MCF 10A (cell line): ENCODE data around the gene DCTN3. TPM values are rescaled to one million over a fixed set of nuclear protein-coding genes. Genes with fewer than 3 reads are reported as not detected.

Experiments used
- BruUV-seq: library from RNA; stranded (reverse); fragments of 400-500 nt; replicated peaks from 2 replicates; lab custom pipeline; 2021; lab: Mats Ljungman, UMichigan
- CTCF ChIA-PET: fragments of 300-600 bp; sonication (Branson Sonifier 250); formaldehyde crosslinking; extraction: SDS; loops from one replicate; lab custom pipeline; 2021; ENCODE audit warnings: antibody characterized with exemption, inconsistent platforms; lab: Yijun Ruan, JAX
- POLR2A ChIA-PET: fragments of 300-600, 350-650 bp; sonication (Branson Sonifier 250); formaldehyde crosslinking; extraction: SDS; loops from one replicate; lab custom pipeline; 2020; ENCODE audit warnings: antibody characterized with exemption, inconsistent platforms; lab: Yijun Ruan, JAX
- DNase-seq: peaks from one replicate; pipeline ENCODE4 v3.0.0-alpha.2; 2018; ENCODE audit not compliant: unreplicated experiment
- H3K27ac Mint-ChIP-seq: one replicate; pipeline ENCODE4 v1.8.0; 2022; ENCODE audit warnings: mild to moderate bottlenecking, low read depth, mixed read lengths; ENCODE audit not compliant: unreplicated experiment
- H3K27me3 Mint-ChIP-seq: one replicate; pipeline ENCODE4 v1.8.0; 2022; ENCODE audit warnings: mixed read lengths; ENCODE audit not compliant: insufficient read depth, unreplicated experiment
- H3K36me3 Mint-ChIP-seq: one replicate; pipeline ENCODE4 v1.8.0; 2022; ENCODE audit warnings: mild to moderate bottlenecking, moderate library complexity, mixed read lengths; ENCODE audit not compliant: insufficient read depth, unreplicated experiment
- H3K4me1 Mint-ChIP-seq: one replicate; pipeline ENCODE4 v1.8.0; 2022; ENCODE audit warnings: mixed read lengths; ENCODE audit not compliant: insufficient read depth, unreplicated experiment
- H3K4me3 Mint-ChIP-seq: one replicate; pipeline ENCODE4 v1.8.0; 2022; ENCODE audit warnings: mild to moderate bottlenecking, moderate library complexity, mixed read lengths; ENCODE audit not compliant: unreplicated experiment
- H3K9me3 Mint-ChIP-seq: one replicate; pipeline ENCODE4 v1.8.0; 2022; ENCODE audit warnings: mixed read lengths; ENCODE audit not compliant: unreplicated experiment
- CTCF ChIP-seq: fragments of 200-600 bp; IDR thresholded peaks from one replicate; pipeline ENCODE4 v1.8.0; 2022; ENCODE audit warnings: antibody characterized with exemption, mild to moderate bottlenecking; ENCODE audit not compliant: unreplicated experiment
- intact Hi-C: fragments of 100-400 bp; cut with micrococcal nuclease; formaldehyde crosslinking; loops from 2 replicates; pipeline ENCODE4 v1.14.1; 2022
- total RNA-seq: library from RNA; stranded (reverse); gene quantifications from 2 replicates; pipeline ENCODE4 v1.2.3, GENCODE V29; 2022

The DCTN3 gene
- total RNA-seq, 1 experiment from 2014 or later = 88.5 TPM

DNA sequence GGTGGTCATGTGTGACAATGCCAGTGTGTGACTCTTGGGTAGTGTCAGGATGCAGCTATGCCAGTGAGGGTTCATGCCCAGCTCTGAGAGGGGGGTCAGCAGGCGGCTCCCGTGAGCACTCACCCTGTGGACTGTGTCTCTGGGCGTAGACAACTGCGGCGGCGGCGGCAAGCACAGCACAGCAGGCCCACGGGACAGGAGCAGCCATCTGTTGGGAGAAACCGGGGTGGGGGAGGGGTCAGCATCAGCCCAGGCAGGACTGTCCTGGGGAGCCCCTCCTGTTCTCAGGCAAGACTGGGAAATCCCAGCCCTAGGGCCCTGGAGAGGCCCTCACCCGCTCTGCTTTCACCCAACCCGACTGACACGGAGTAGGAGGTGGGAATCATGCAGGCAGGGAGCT, 51.5 kb downstream of the DCTN3 start:
- ChIA-PET POLR2A (interaction anchor here (0.7 kb wide), 1 partner anchor 1282 kb away, joined by 3 read pairs; no protein-coding TSS in a partner anchor), CTCF (interaction anchor here (0.8 to 3.8 kb wide), 3 partner anchors 22 to 165 kb away, joined by 4 to 22 read pairs (median 7); no protein-coding TSS in a partner anchor)
- H3K27ac Mint-ChIP-seq = no peak overlapping the region
- no peaks in the 10 kb centered on the region for H3K9me3 Mint-ChIP-seq
- H3K4me1 Mint-ChIP-seq = no peaks in the 10 kb centered on the region
- peaks cover 25% of the 10 kb centered on the region for H3K27me3 Mint-ChIP-seq
- TF ChIP-seq CTCF = no peak
- intact Hi-C loops = no loop called here
- no peak for DNase-seq
- H3K36me3 Mint-ChIP-seq = no peaks in the 10 kb centered on the region
- H3K4me3 Mint-ChIP-seq = no peak overlapping the region
- no TSS peak for BruUV-seq

DNA sequence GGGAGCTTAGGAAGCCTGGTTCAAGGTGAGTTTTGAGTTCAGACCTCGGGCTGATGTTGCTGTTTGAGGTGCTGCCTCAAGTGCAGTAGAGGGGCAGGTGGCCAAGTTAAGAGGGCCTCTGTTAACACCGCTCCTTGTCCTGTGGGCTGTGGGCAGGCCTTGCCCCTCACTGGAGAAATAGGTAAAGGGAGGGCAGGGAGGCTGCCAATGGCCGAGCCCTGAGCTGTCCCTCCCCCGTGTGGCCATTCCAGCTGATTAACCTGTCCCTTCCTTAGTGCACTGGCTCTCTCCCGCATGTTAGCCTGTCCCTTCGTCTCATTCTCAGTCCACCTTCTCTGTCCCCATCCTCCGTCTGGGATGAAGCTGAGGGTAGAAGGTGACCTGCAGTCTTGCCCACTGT, 52.2 kb downstream of the DCTN3 start:
- no peak for DNase-seq
- H3K27me3 Mint-ChIP-seq = peaks cover 31% of the 10 kb centered on the region
- intact Hi-C loops = no loop called here
- BruUV-seq = no TSS peak
- H3K36me3 Mint-ChIP-seq = no peaks in the 10 kb centered on the region
- H3K9me3 Mint-ChIP-seq = no peaks in the 10 kb centered on the region
- no peaks in the 10 kb centered on the region for H3K4me1 Mint-ChIP-seq
- ChIA-PET POLR2A (interaction anchor here (0.7 kb wide), 1 partner anchor 1281 kb away, joined by 3 read pairs; no protein-coding TSS in a partner anchor), CTCF (interaction anchor here (0.6 to 3.8 kb wide), 3 partner anchors 23 to 313 kb away, joined by 3 to 22 read pairs (median 4); no protein-coding TSS in a partner anchor)
- H3K27ac Mint-ChIP-seq = no peak overlapping the region
- TF ChIP-seq CTCF = no peak
- H3K4me3 Mint-ChIP-seq = no peak overlapping the region

- POLR2A ChIA-PET = no interaction called here
- H3K9me3 Mint-ChIP-seq = no peaks in the 10 kb centered on the region
- no peak overlapping the region for H3K4me3 Mint-ChIP-seq
- no peak overlapping the region for H3K27ac Mint-ChIP-seq
- intact Hi-C loops = no loop called here
- H3K27me3 Mint-ChIP-seq = peaks cover 39% of the 10 kb centered on the region
- no TSS peak for BruUV-seq
- CTCF ChIA-PET = interaction anchor here (0.6 to 1.5 kb wide), 2 partner anchors 12 to 26 kb away, joined by 4 read pairs; no protein-coding TSS in a partner anchor
- H3K36me3 Mint-ChIP-seq = no peaks in the 10 kb centered on the region
- no peak for DNase-seq
- H3K4me1 Mint-ChIP-seq = no peaks in the 10 kb centered on the region
- TF ChIP-seq CTCF = no peak
These were observed 53.3 kb downstream of the DCTN3 start for GRCh38 chr9:34566972-34567371.

DNA sequence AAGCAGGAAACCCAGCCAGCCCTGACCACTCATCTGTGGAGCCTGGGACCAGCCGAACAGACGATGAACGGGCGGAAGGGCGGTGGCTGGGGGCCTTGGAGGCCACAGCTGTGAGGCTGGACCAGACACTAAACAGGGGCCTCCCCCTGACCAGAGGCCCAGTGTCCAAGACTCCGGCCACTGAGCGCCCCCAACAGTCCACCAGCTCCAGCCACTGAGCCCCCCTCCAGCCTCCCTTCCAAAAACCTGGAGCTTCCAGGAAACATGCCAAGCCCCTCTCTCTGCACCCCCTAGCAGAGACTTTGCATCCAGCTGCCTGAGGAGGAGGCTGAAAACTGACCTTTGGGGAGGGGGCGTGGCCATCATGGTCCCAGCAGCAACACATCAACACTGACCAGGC, 54.0 kb downstream of the DCTN3 start:
- H3K4me1 Mint-ChIP-seq = no peaks in the 10 kb centered on the region
- no peak overlapping the region for H3K27ac Mint-ChIP-seq
- no peaks in the 10 kb centered on the region for H3K9me3 Mint-ChIP-seq
- intact Hi-C loops = no loop called here
- H3K27me3 Mint-ChIP-seq = peaks cover 39% of the 10 kb centered on the region
- BruUV-seq = no TSS peak
- H3K36me3 Mint-ChIP-seq = no peaks in the 10 kb centered on the region
- no peak for DNase-seq
- no peak overlapping the region for H3K4me3 Mint-ChIP-seq
- ChIA-PET POLR2A (interaction anchor here (0.6 kb wide), 1 partner anchor 263 kb away, joined by 3 read pairs; no protein-coding TSS in a partner anchor), CTCF (interaction anchor here (0.6 to 1.5 kb wide), 3 partner anchors 12 to 26 kb away, joined by 3 to 4 read pairs (median 4); no protein-coding TSS in a partner anchor)
- no peak for TF ChIP-seq CTCF
